ENCODE data around the gene SYVN1. TPM values are rescaled to one million over a fixed set of nuclear protein-coding genes. Genes with fewer than 3 reads are reported as not detected.

Gene SYVN1
- total RNA-seq, 2 donors from 2014 or later = 30.4 to 39.5 TPM

GRCh38 chr11:65129649-65130441 is 4.5 kb downstream of the SYVN1 start:
- peaks cover 44% of the 10 kb centered on the region for H3K36me3 Mint-ChIP-seq (ENCODE audit: low read depth)
- no peaks in the 10 kb centered on the region for H3K9me3 Mint-ChIP-seq
- no peaks in the 10 kb centered on the region for H3K27me3 ChIP-seq (ENCODE audit: control insufficient read depth, insufficient read depth, low read length, poor library complexity, severe bottlenecking)
- no peak overlapping the region for H3K9ac ChIP-seq (ENCODE audit: extremely low read depth, low read length, poor library complexity, severe bottlenecking)
- no peaks in the 10 kb centered on the region for H3K27me3 Mint-ChIP-seq (ENCODE audit: insufficient read depth)
- H3K4me3 ChIP-seq (ENCODE audit: low read length) = no peak overlapping the region
- DNase-seq = peak; percentile 65
- H3K4me1 Mint-ChIP-seq = peaks cover 9% of the 10 kb centered on the region
- peak; percentile 44 for TF ChIP-seq CTCF (conservative IDR thresholded peaks at IDR 0.05)
- H3K4me1 ChIP-seq (ENCODE audit: control insufficient read depth, insufficient read depth, low read length) = no peaks in the 10 kb centered on the region
- H3K27ac Mint-ChIP-seq = no peak overlapping the region
- peaks cover 69% of the 10 kb centered on the region for H3K36me3 ChIP-seq (ENCODE audit: control insufficient read depth, insufficient read depth, low read length)
- no peaks in the 10 kb centered on the region for H3K9me3 ChIP-seq (ENCODE audit: control insufficient read depth, low read length)
- H3K4me3 Mint-ChIP-seq = no peak overlapping the region
- WGBS, 2 experiments (ENCODE audit: insufficient coverage in 1 of 2, insufficient read length in 1 of 2) = 94 to 97% methylated on average over 6 to 13 of the region's 13 CpGs
- no peak overlapping the region for H3K27ac ChIP-seq (ENCODE audit: low read depth, low read length)

- Histone ChIP-seq H3K9me3 (ENCODE audit: control insufficient read depth, low read length) (no peaks in the 10 kb centered on the region), H3K4me3 (ENCODE audit: low read length) (no peak overlapping the region), H3K36me3 (ENCODE audit: control insufficient read depth, insufficient read depth, low read length) (peaks cover 81% of the 10 kb centered on the region), H3K9ac (ENCODE audit: extremely low read depth, low read length, poor library complexity, severe bottlenecking) (no peak overlapping the region), H3K27me3 (ENCODE audit: control insufficient read depth, insufficient read depth, low read length, poor library complexity, severe bottlenecking) (no peaks in the 10 kb centered on the region), H3K27ac (ENCODE audit: low read depth, low read length) (no peak overlapping the region), H3K4me1 (ENCODE audit: control insufficient read depth, insufficient read depth, low read length) (no peaks in the 10 kb centered on the region)
- TF ChIP-seq CTCF (conservative IDR thresholded peaks at IDR 0.05) = no peak
- Mint-ChIP-seq H3K4me1 (peaks cover 6% of the 10 kb centered on the region), H3K27me3 (ENCODE audit: insufficient read depth) (no peaks in the 10 kb centered on the region), H3K36me3 (ENCODE audit: low read depth) (peaks cover 44% of the 10 kb centered on the region), H3K27ac (peak overlapping the region; percentile 39), H3K4me3 (no peak overlapping the region), H3K9me3 (no peaks in the 10 kb centered on the region)
- peak; percentile 39 for DNase-seq
- WGBS, 2 experiments (ENCODE audit: insufficient coverage in 1 of 2, insufficient read length in 1 of 2) = 93 to 94% methylated on average over 6 to 15 of the region's 15 CpGs
These were observed 5.9 kb downstream of the SYVN1 start for GRCh38 chr11:65128182-65129145.

DNA sequence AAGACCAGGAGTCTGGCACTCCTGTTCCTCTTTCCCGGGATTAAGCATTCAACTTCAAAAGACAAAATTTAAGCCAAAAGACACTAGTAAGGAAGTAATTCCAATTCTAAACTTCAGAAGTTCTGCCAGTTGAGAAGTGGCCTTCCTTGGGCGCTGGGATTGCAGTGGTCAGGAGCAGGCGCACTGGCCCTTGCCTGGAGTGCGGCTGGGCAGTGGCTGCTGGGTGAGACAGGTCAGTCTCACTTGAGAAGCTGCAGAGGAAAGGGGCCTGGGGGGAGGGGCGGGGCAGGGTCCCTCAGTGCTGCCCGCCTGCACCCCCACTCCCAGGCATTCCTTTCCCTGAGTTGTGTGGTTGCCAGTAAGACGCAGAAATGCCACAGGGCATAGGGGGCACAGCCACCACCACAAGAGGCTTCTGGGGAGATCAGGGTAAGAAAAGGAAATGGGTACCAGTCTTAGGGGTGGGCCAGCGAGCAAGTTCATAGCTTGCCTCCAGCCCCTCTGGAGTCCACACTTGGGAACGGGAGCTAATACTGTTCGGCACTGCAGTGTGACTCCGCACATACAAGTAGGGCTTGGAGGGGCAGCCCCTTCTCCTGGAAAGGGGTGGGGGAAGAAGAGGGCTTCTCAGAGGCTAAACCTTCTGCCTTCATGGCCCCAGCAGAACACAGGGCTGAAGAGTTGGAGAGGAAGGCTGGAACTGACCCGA is 6.7 kb downstream of the SYVN1 start:
- Mint-ChIP-seq H3K4me1 (peaks cover 4% of the 10 kb centered on the region), H3K4me3 (no peak overlapping the region), H3K36me3 (ENCODE audit: low read depth) (peaks cover 39% of the 10 kb centered on the region), H3K9me3 (no peaks in the 10 kb centered on the region), H3K27ac (no peak overlapping the region), H3K27me3 (ENCODE audit: insufficient read depth) (no peaks in the 10 kb centered on the region)
- H3K4me3 ChIP-seq (ENCODE audit: low read length) = no peak overlapping the region
- no peak for TF ChIP-seq CTCF (conservative IDR thresholded peaks at IDR 0.05)
- DNase-seq = peak; percentile 37
- H3K27ac ChIP-seq (ENCODE audit: low read depth, low read length) = no peak overlapping the region
- no peaks in the 10 kb centered on the region for H3K9me3 ChIP-seq (ENCODE audit: control insufficient read depth, low read length)
- no peak overlapping the region for H3K9ac ChIP-seq (ENCODE audit: extremely low read depth, low read length, poor library complexity, severe bottlenecking)
- WGBS, 2 experiments (ENCODE audit: insufficient coverage in 1 of 2, insufficient read length in 1 of 2) = 92 to 95% methylated on average over 9 to 11 of the region's 12 CpGs
- H3K27me3 ChIP-seq (ENCODE audit: control insufficient read depth, insufficient read depth, low read length, poor library complexity, severe bottlenecking) = no peaks in the 10 kb centered on the region
- no peaks in the 10 kb centered on the region for H3K4me1 ChIP-seq (ENCODE audit: control insufficient read depth, insufficient read depth, low read length)
- peaks cover 77% of the 10 kb centered on the region for H3K36me3 ChIP-seq (ENCODE audit: control insufficient read depth, insufficient read depth, low read length)
